Breast epithelium (tissue), 4 donors: Measurements from ENCODE around the gene DDX3X. TPM values are rescaled to one million over a fixed set of nuclear protein-coding genes. Genes with fewer than 3 reads are reported as not detected.
"Not testable (repeated sequence)": the region's sequence is repeated elsewhere in the genome, so short reads cannot be mapped to it uniquely, and the experiment has no call there.

Experiments
- DNase-seq, 2 donors: peaks; one replicate each; pipeline ENCODE4 v3.0.0-alpha.2; 2019; ENCODE audit warnings: low spot score in 2 of 2
- H3K27ac ChIP-seq, 2 donors: fragments of 200-600 bp; sonication (generic) in 1 of 2; one replicate each; pipeline ENCODE4 v1.5.1; 2016 to 2019; ENCODE audit warnings: mild to moderate bottlenecking in 1 of 2
- H3K27me3 ChIP-seq, 2 donors: fragments of 200-600 bp; sonication (generic) in 1 of 2; one replicate each; pipeline versions ENCODE4 v1.5.1 to v1.6.0; 2017 to 2019; ENCODE audit warnings: control low read depth in 1 of 2, mild to moderate bottlenecking in 1 of 2
- H3K36me3 ChIP-seq: fragments of 200-600 bp; one replicate; pipeline ENCODE4 v1.5.1; 2019
- H3K4me1 ChIP-seq, 2 donors: fragments of 200-600 bp; sonication (generic); one replicate each; pipeline ENCODE4 v1.5.1; 2016 to 2019; ENCODE audit warnings: control low read depth in 1 of 2
- H3K4me3 ChIP-seq, 3 donors: fragments of 200-600 bp; sonication (generic); 1 replicate in 2 of 3; 2 replicates in 1 of 3; pipeline ENCODE4 v1.5.1; 2016 to 2019; ENCODE audit warnings: mild to moderate bottlenecking in 3 of 3, moderate library complexity in 2 of 3
- H3K9me3 ChIP-seq, 2 donors: fragments of 200-600 bp; sonication (generic) in 1 of 2; one replicate each; pipeline ENCODE4 v1.5.1; 2016 to 2019; ENCODE audit warnings: control low read depth in 1 of 2
- CTCF ChIP-seq, 3 donors: fragments of 450-650 bp; IDR thresholded peaks; one replicate each; pipeline ENCODE4 v1.5.1; 2016 to 2017; ENCODE audit warnings: antibody characterized with exemption in 3 of 3, mild to moderate bottlenecking in 3 of 3, moderate library complexity in 3 of 3
- POLR2A ChIP-seq: fragments of 450-650 bp; IDR thresholded peaks from one replicate; pipeline ENCODE4 v1.6.1; 2016; ENCODE audit warnings: antibody characterized with exemption, mild to moderate bottlenecking, moderate library complexity
- POLR2AphosphoS5 ChIP-seq, 3 donors: sonication (generic); formaldehyde crosslinking; IDR thresholded peaks; one replicate each; pipeline ENCODE4 v1.6.1; 2017; ENCODE audit warnings: antibody characterized with exemption in 3 of 3
- intact Hi-C: fragments of 100-400 bp; cut with DNase I; formaldehyde crosslinking; loops from one replicate; pipeline ENCODE4 v1.15.1; 2023; ENCODE audit warnings: low total_unique reads
- total RNA-seq, 3 donors: library from RNA; depleted of rRNA; stranded (reverse); fragments of >200 nt; gene quantifications; one replicate each; pipeline ENCODE4 v1.1.0, GENCODE V29; 2016

The DDX3X gene
- total RNA-seq, 3 donors from 2014 or later: 239 to 375 (median 248) TPM

DNA sequence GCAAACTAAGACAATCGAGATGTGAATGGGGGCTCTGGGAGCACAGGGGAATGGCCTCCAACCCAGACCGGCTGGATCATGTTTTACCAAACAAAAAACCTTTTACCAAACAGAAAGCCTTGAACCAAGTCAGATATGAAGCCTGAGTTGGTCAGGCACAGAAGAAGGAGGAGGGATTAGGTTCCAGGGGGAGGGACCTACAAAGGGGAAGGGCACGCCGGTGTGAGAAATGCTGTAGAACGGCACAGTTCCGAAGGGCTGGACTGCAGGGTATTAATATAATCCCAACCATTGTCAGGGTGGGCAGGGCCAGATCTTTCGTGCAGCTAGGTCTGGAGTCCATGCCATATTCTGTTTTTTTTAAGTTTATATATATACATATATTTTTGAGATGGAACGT lies 60.3 kb downstream of the DDX3X start:
- no peak overlapping the region for H3K27ac ChIP-seq
- TF ChIP-seq POLR2A: no peak
- TF ChIP-seq POLR2AphosphoS5 (IDR thresholded peaks at IDR 0.05): no peak
- no peak for TF ChIP-seq CTCF (IDR thresholded peaks at IDR 0.05)
- no peaks in the 10 kb centered on the region for H3K36me3 ChIP-seq
- H3K4me3 ChIP-seq: no peak overlapping the region
- no peak for DNase-seq
- no peaks in the 10 kb centered on the region for H3K27me3 ChIP-seq
- intact Hi-C loops: no loop called here
- H3K4me1 ChIP-seq: no peaks in the 10 kb centered on the region
- peaks cover 7 to 8% of the 10 kb centered on the region in 2 donors for H3K9me3 ChIP-seq

- Histone ChIP-seq H3K36me3 (no peaks in the 10 kb centered on the region), H3K27me3 (no peaks in the 10 kb centered on the region), H3K4me3 (no peak overlapping the region), H3K27ac (no peak overlapping the region), H3K9me3 (peaks cover 7 to 8% of the 10 kb centered on the region in 2 donors), H3K4me1 (no peaks in the 10 kb centered on the region)
- intact Hi-C loops: no loop called here
- TF ChIP-seq CTCF (IDR thresholded peaks at IDR 0.05) (no peak), POLR2AphosphoS5 (IDR thresholded peaks at IDR 0.05) (no peak), POLR2A (no peak)
- DNase-seq: no peak
Measured at GRCh38 chrX:41397219-41397618, 63.3 kb downstream of the DDX3X start.

DNA sequence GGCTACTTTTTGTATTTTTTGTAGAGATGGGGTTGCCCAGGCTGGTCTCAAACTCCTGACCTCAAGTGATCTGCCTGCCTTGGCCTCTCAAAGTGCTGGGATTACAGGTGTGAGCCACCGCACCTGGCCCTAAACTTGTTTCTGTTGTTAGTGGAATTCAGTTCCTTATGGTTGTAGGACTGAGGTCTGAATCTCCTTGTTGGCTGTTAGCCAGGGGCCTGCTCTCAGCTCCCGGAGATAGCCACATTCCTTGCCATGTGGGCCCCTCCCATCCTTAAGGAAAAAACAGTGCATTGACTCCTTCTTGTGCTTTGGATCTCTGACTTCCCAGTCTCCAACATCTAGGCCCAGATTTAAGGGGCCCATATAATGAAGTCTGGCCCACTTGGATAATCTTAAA lies 63.8 kb downstream of the DDX3X start:
- TF ChIP-seq POLR2A (no peak), CTCF (IDR thresholded peaks at IDR 0.05) (no peak), POLR2AphosphoS5 (IDR thresholded peaks at IDR 0.05) (no peak)
- H3K9me3 ChIP-seq: peaks cover 7 to 8% of the 10 kb centered on the region in 2 donors
- H3K36me3 ChIP-seq: no peaks in the 10 kb centered on the region
- intact Hi-C loops: no loop called here
- no peak overlapping the region for H3K4me3 ChIP-seq
- H3K27me3 ChIP-seq: no peaks in the 10 kb centered on the region
- no peak overlapping the region for H3K27ac ChIP-seq
- no peaks in the 10 kb centered on the region for H3K4me1 ChIP-seq
- no peak for DNase-seq

GRCh38 chrX:41402556-41402955 lies 68.6 kb downstream of the DDX3X start:
- DNase-seq, H3K27ac ChIP-seq, intact Hi-C loops, H3K36me3 ChIP-seq, H3K4me1 ChIP-seq, H3K9me3 ChIP-seq, H3K4me3 ChIP-seq: not testable (repeated sequence)
- H3K27me3 ChIP-seq: peaks cover 0 to 13% of the 10 kb centered on the region in 2 donors

- no peak overlapping the region for H3K4me3 ChIP-seq
- no peak overlapping the region for H3K27ac ChIP-seq
- no peaks in the 10 kb centered on the region for H3K4me1 ChIP-seq
- TF ChIP-seq CTCF (IDR thresholded peaks at IDR 0.05): no peak
- TF ChIP-seq POLR2AphosphoS5 (IDR thresholded peaks at IDR 0.05): no peak
- TF ChIP-seq POLR2A: no peak
- intact Hi-C loops: no loop called here
- no peaks in the 10 kb centered on the region for H3K9me3 ChIP-seq
- H3K36me3 ChIP-seq: no peaks in the 10 kb centered on the region
- H3K27me3 ChIP-seq: peaks cover 0 to 28% of the 10 kb centered on the region in 2 donors
- DNase-seq: no peak
Measured at GRCh38 chrX:41405551-41405950, 71.6 kb downstream of the DDX3X start.

GRCh38 chrX:41406201-41406600 lies 72.2 kb downstream of the DDX3X start:
- H3K4me3 ChIP-seq: no peak overlapping the region
- intact Hi-C loops: no loop called here
- no peak for DNase-seq
- H3K4me1 ChIP-seq: no peaks in the 10 kb centered on the region
- TF ChIP-seq POLR2AphosphoS5 (IDR thresholded peaks at IDR 0.05) (no peak), POLR2A (no peak), CTCF (IDR thresholded peaks at IDR 0.05) (no peak)
- H3K27me3 ChIP-seq: peaks cover 0 to 28% of the 10 kb centered on the region in 2 donors
- H3K27ac ChIP-seq: no peak overlapping the region
- no peaks in the 10 kb centered on the region for H3K36me3 ChIP-seq
- no peaks in the 10 kb centered on the region for H3K9me3 ChIP-seq
